Activated naive CD8-positive, alpha-beta T cell (primary cell): Measurements from ENCODE around the gene PTX3.
A peak's percentile ranks its signal among the peaks of the same experiment; 100 is the strongest.

Source experiments
- H3K27ac Mint-ChIP-seq: one replicate; pipeline ENCODE4 v1.8.0; 2021; ENCODE audit warnings: mixed read lengths
- H3K27me3 Mint-ChIP-seq: one replicate; pipeline ENCODE4 v1.8.0; 2021; ENCODE audit warnings: mixed read lengths
- H3K36me3 Mint-ChIP-seq: one replicate; pipeline ENCODE4 v1.8.0; 2021; ENCODE audit warnings: mixed read lengths
- H3K4me1 Mint-ChIP-seq: one replicate; pipeline ENCODE4 v1.8.0; 2021; ENCODE audit warnings: low read depth, mixed read lengths
- H3K4me3 Mint-ChIP-seq: one replicate; pipeline ENCODE4 v1.8.0; 2021; ENCODE audit warnings: mild to moderate bottlenecking, mixed read lengths
- H3K9me3 Mint-ChIP-seq: one replicate; pipeline ENCODE4 v1.8.0; 2021; ENCODE audit warnings: low read depth, mixed read lengths

PTX3 gene

GRCh38 chr3:157412323-157412855 is 24.3 kb upstream of the PTX3 start:
- H3K27ac Mint-ChIP-seq = no peak overlapping the region
- no peaks in the 10 kb centered on the region for H3K36me3 Mint-ChIP-seq
- no peaks in the 10 kb centered on the region for H3K27me3 Mint-ChIP-seq
- no peak overlapping the region for H3K4me3 Mint-ChIP-seq
- no peaks in the 10 kb centered on the region for H3K4me1 Mint-ChIP-seq
- H3K9me3 Mint-ChIP-seq = no peaks in the 10 kb centered on the region

DNA sequence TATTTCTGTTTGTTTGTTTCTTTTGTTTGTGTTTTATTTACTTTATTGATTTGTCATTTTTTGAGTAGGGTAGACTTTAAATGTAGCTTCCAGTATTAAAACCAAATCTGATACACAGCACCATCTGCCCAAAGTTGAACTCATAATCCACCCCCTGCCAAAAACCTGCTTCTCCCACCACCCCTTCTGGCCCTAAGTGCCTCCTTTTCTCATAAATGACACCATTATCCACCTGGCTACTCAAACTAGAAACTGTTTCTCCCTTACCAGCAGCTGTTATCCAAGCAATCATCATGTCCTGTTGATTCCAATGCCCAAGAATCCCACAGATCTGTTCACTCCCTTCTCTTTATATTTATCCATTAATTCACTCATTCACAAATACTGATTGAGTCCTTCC is 21.8 kb upstream of the PTX3 start:
- Mint-ChIP-seq H3K27me3 (no peaks in the 10 kb centered on the region), H3K4me1 (no peaks in the 10 kb centered on the region), H3K27ac (no peak overlapping the region), H3K4me3 (no peak overlapping the region), H3K9me3 (no peaks in the 10 kb centered on the region), H3K36me3 (no peaks in the 10 kb centered on the region)

DNA sequence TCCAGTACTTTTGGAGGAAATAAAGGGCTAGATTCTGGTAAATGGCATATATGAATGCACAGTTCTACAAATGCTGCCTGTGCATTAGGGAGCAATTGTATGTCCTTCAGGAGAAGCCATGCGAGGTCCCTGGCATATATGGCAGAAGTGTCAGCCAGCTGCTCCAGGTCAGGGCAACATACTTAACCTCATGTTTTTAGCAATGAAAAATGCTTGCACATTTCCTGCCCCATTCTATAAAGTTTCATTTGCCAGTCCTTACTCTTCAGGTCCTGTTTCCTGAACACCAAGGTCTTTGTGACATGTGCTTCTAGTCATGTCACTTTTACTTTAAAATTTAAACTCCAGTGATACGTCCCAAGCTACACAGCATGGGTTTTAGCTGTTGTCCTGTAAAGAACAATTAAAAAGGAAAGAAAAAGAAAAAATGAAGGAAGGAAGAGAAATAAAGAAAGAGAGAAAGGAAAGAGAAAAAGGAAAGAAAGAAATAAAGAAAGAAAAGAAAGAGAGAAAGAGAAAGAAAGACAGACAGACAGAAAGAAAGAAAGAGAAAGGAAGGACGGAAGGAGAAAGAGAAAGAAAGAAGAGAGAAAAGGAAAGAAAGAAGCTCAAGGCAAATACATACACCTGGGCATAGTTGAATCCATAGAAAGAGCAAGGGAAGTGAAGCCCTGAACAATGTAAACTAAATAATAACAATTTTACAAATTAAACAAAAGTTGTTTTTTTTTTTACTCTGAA is 20.1 kb upstream of the PTX3 start:
- Mint-ChIP-seq H3K27me3 (no peaks in the 10 kb centered on the region), H3K4me3 (no peak overlapping the region), H3K27ac (no peak overlapping the region), H3K9me3 (no peaks in the 10 kb centered on the region), H3K4me1 (no peaks in the 10 kb centered on the region), H3K36me3 (no peaks in the 10 kb centered on the region)

DNA sequence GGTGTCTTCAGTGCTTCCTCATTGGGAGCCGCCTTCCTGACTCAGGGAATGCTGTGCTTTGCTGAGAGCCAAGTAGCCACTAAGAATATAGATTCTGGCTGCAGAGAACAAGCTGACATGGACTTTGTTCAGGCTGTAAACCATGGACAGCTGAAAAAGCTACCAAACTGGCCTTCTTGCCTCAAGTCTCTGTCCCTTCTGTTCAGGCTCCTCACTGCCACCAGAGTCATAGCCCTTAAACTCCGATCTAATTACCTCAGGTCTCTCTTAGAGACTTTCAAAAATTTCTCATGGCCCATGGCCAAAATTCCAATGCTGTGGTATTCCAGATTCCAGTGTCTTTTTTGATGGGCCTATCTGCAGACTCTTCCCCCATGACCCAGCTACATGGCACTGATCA is 19.4 kb upstream of the PTX3 start:
- Mint-ChIP-seq H3K9me3 (no peaks in the 10 kb centered on the region), H3K4me3 (no peak overlapping the region), H3K36me3 (no peaks in the 10 kb centered on the region), H3K4me1 (no peaks in the 10 kb centered on the region), H3K27ac (no peak overlapping the region), H3K27me3 (no peaks in the 10 kb centered on the region)

DNA sequence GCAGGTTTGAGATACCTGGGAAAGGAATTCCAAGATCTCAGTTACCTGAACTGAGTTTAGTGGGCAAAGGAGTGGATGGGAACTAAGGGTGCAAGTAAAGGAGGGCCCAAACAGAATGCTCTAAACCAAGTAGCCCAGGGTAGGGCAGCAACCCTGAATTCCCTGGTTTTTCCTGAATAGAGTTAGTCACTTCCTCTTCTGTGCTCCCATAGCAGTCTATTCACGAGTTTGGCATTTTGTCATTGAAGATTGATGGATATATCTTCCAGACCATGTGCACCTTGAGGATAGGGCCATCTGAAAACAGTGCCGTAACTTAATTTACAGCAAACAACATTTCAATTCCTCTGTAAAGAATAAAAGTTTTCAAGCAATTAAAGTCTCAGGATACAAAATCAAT is 18.5 kb upstream of the PTX3 start:
- H3K27ac Mint-ChIP-seq = no peak overlapping the region
- H3K9me3 Mint-ChIP-seq = no peaks in the 10 kb centered on the region
- no peak overlapping the region for H3K4me3 Mint-ChIP-seq
- H3K27me3 Mint-ChIP-seq = no peaks in the 10 kb centered on the region
- no peaks in the 10 kb centered on the region for H3K4me1 Mint-ChIP-seq
- no peaks in the 10 kb centered on the region for H3K36me3 Mint-ChIP-seq

GRCh38 chr3:157420606-157421130 is 16.0 kb upstream of the PTX3 start:
- Mint-ChIP-seq H3K4me1 (no peaks in the 10 kb centered on the region), H3K27me3 (no peaks in the 10 kb centered on the region), H3K27ac (no peak overlapping the region), H3K4me3 (no peak overlapping the region), H3K36me3 (no peaks in the 10 kb centered on the region), H3K9me3 (no peaks in the 10 kb centered on the region)

GRCh38 chr3:157423337-157423736 is 13.3 kb upstream of the PTX3 start:
- H3K9me3 Mint-ChIP-seq = no peaks in the 10 kb centered on the region
- H3K4me1 Mint-ChIP-seq = no peaks in the 10 kb centered on the region
- no peaks in the 10 kb centered on the region for H3K27me3 Mint-ChIP-seq
- no peak overlapping the region for H3K4me3 Mint-ChIP-seq
- H3K36me3 Mint-ChIP-seq = no peaks in the 10 kb centered on the region
- no peak overlapping the region for H3K27ac Mint-ChIP-seq

- Mint-ChIP-seq H3K36me3 (no peaks in the 10 kb centered on the region), H3K4me3 (no peak overlapping the region), H3K27me3 (no peaks in the 10 kb centered on the region), H3K4me1 (no peaks in the 10 kb centered on the region), H3K9me3 (no peaks in the 10 kb centered on the region), H3K27ac (no peak overlapping the region)
Measured at GRCh38 chr3:157427901-157428300, 8.7 kb upstream of the PTX3 start.

- Mint-ChIP-seq H3K9me3 (no peaks in the 10 kb centered on the region), H3K4me1 (no peaks in the 10 kb centered on the region), H3K27ac (no peak overlapping the region), H3K4me3 (no peak overlapping the region), H3K36me3 (no peaks in the 10 kb centered on the region), H3K27me3 (no peaks in the 10 kb centered on the region)
Measured at GRCh38 chr3:157428853-157429252, 7.8 kb upstream of the PTX3 start.

DNA sequence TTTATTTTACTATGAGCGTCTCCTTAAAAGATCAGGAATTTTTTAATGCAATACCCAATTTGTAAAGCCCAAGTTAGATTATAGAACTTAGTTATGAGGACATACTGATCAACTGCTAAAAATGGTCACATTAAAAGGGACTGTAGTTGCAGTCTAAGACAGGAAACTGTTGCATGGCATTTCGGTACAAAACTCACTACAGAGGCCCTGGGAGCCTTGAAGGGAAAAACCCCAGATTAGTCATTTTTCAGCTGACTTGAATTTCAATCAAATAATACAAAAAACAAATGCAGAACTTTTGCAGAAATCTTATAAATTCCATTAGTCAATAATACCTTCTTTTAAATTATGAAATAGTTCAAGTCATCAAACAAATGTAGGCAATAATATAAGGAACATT is 6.9 kb upstream of the PTX3 start:
- no peak overlapping the region for H3K27ac Mint-ChIP-seq
- H3K9me3 Mint-ChIP-seq = no peaks in the 10 kb centered on the region
- no peaks in the 10 kb centered on the region for H3K36me3 Mint-ChIP-seq
- no peaks in the 10 kb centered on the region for H3K4me1 Mint-ChIP-seq
- H3K27me3 Mint-ChIP-seq = no peaks in the 10 kb centered on the region
- no peak overlapping the region for H3K4me3 Mint-ChIP-seq

GRCh38 chr3:157438194-157438730 is 1.6 kb downstream of the PTX3 start:
- H3K27ac Mint-ChIP-seq = no peak overlapping the region
- no peaks in the 10 kb centered on the region for H3K9me3 Mint-ChIP-seq
- peaks cover 10% of the 10 kb centered on the region for H3K4me1 Mint-ChIP-seq
- H3K27me3 Mint-ChIP-seq = peaks cover 13% of the 10 kb centered on the region
- H3K4me3 Mint-ChIP-seq = peak overlapping the region; percentile 40
- peaks cover 8% of the 10 kb centered on the region for H3K36me3 Mint-ChIP-seq

- peaks cover 10% of the 10 kb centered on the region for H3K4me1 Mint-ChIP-seq
- no peak overlapping the region for H3K27ac Mint-ChIP-seq
- no peak overlapping the region for H3K4me3 Mint-ChIP-seq
- peaks cover 13% of the 10 kb centered on the region for H3K27me3 Mint-ChIP-seq
- peaks cover 5% of the 10 kb centered on the region for H3K36me3 Mint-ChIP-seq
- no peaks in the 10 kb centered on the region for H3K9me3 Mint-ChIP-seq
Measured at GRCh38 chr3:157441102-157441624, 4.5 kb downstream of the PTX3 start.

DNA sequence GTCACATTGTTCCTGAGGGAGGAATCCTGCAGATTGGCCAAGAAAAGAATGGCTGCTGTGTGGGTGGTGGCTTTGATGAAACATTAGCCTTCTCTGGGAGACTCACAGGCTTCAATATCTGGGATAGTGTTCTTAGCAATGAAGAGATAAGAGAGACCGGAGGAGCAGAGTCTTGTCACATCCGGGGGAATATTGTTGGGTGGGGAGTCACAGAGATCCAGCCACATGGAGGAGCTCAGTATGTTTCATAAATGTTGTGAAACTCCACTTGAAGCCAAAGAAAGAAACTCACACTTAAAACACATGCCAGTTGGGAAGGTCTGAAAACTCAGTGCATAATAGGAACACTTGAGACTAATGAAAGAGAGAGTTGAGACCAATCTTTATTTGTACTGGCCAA is 6.1 kb downstream of the PTX3 start:
- H3K36me3 Mint-ChIP-seq = peaks cover 3% of the 10 kb centered on the region
- H3K27me3 Mint-ChIP-seq = peaks cover 7% of the 10 kb centered on the region
- no peak overlapping the region for H3K4me3 Mint-ChIP-seq
- H3K4me1 Mint-ChIP-seq = peaks cover 1% of the 10 kb centered on the region
- no peak overlapping the region for H3K27ac Mint-ChIP-seq
- H3K9me3 Mint-ChIP-seq = no peaks in the 10 kb centered on the region

- no peak overlapping the region for H3K27ac Mint-ChIP-seq
- no peak overlapping the region for H3K4me3 Mint-ChIP-seq
- H3K27me3 Mint-ChIP-seq = peaks cover 1% of the 10 kb centered on the region
- no peaks in the 10 kb centered on the region for H3K4me1 Mint-ChIP-seq
- H3K9me3 Mint-ChIP-seq = no peaks in the 10 kb centered on the region
- H3K36me3 Mint-ChIP-seq = peaks cover 3% of the 10 kb centered on the region
Measured at GRCh38 chr3:157443905-157444796, 7.5 kb downstream of the PTX3 start.

DNA sequence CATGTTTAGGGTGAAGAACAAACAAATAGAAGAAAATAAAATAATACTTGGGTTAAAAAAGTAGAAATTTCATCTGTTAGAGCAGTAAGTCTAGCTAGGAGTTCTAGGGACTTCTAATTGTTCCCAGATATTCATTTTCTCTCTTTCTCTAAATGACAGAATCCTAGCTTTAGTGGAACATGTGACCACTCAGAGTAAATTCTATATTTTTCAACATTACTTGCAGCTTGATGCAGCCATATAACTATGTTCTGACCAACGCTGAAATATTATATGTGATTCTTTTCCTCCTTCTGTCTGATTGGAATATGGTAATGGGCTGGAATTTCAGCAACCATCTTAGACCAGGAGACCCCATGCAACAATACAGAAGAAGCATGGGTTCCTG is 8.1 kb downstream of the PTX3 start:
- Mint-ChIP-seq H3K36me3 (peaks cover 3% of the 10 kb centered on the region), H3K4me1 (no peaks in the 10 kb centered on the region), H3K4me3 (no peak overlapping the region), H3K9me3 (no peaks in the 10 kb centered on the region), H3K27ac (no peak overlapping the region), H3K27me3 (no peaks in the 10 kb centered on the region)
